ENCODE measurements around the gene TGFB1I1.

TGFB1I1 gene

GRCh38 chr16:31471875-31472708 lies at the start of gene TGFB1I1:
TGFB1I1 (plus strand) TSS chr16:31472152; CDS start chr16:31472189, 37 bp downstream.
- no peak for DNase-seq (ENCODE audit: low read depth)
- H3K4me3 ChIP-seq (ENCODE audit: low read depth, low read length), result no peak within 1 kb of the TSS
- no peak for TF ChIP-seq CTCF (IDR thresholded peaks at IDR 0.05; ENCODE audit: insufficient read depth, low read depth, low read length, missing control alignments)

- TF ChIP-seq CTCF (IDR thresholded peaks at IDR 0.05; ENCODE audit: insufficient read depth, low read depth, low read length, missing control alignments), result no peak
- no peak overlapping the region for H3K4me3 ChIP-seq (ENCODE audit: low read depth, low read length)
- no peak for DNase-seq (ENCODE audit: low read depth)
Observed at GRCh38 chr16:31423241-31423640, 48.7 kb upstream of the TGFB1I1 start.

GRCh38 chr16:31423801-31424200 lies 48.2 kb upstream of the TGFB1I1 start:
- no peak for TF ChIP-seq CTCF (IDR thresholded peaks at IDR 0.05; ENCODE audit: insufficient read depth, low read depth, low read length, missing control alignments)
- no peak for DNase-seq (ENCODE audit: low read depth)
- no peak overlapping the region for H3K4me3 ChIP-seq (ENCODE audit: low read depth, low read length)

GRCh38 chr16:31427441-31428278 lies 44.3 kb upstream of the TGFB1I1 start:
- DNase-seq (ENCODE audit: low read depth), result no peak
- H3K4me3 ChIP-seq (ENCODE audit: low read depth, low read length), result no peak overlapping the region
- no peak for TF ChIP-seq CTCF (IDR thresholded peaks at IDR 0.05; ENCODE audit: insufficient read depth, low read depth, low read length, missing control alignments)

GRCh38 chr16:31428279-31428597 lies 43.7 kb upstream of the TGFB1I1 start, which contains the start of gene COX6A2:
COX6A2 (minus strand) TSS chr16:31428360; CDS start chr16:31428325, 35 bp downstream.
- no peak within 1 kb of the TSS for H3K4me3 ChIP-seq (ENCODE audit: low read depth, low read length)
- no peak for TF ChIP-seq CTCF (IDR thresholded peaks at IDR 0.05; ENCODE audit: insufficient read depth, low read depth, low read length, missing control alignments)
- no peak for DNase-seq (ENCODE audit: low read depth)

- no peak for DNase-seq (ENCODE audit: low read depth)
- TF ChIP-seq CTCF (IDR thresholded peaks at IDR 0.05; ENCODE audit: insufficient read depth, low read depth, low read length, missing control alignments), result no peak
- no peak overlapping the region for H3K4me3 ChIP-seq (ENCODE audit: low read depth, low read length)
Observed at GRCh38 chr16:31428638-31429247, 43.2 kb upstream of the TGFB1I1 start.

All from GM12865 (cell line).